PC-3 (cell line): Measurements from ENCODE around the gene RPL13A. TPM values are rescaled to one million over a fixed set of nuclear protein-coding genes. Genes with fewer than 3 reads are reported as not detected.
"Not testable (repeated sequence)": the region's sequence is repeated elsewhere in the genome, so short reads cannot be mapped to it uniquely, and the experiment has no call there.

Source experiments
- ATAC-seq: fragments of 200-7000 bp; cut with Tn5 transposase; 2 replicates; pipeline ENCODE4 v1.9.1; 2020; ENCODE audit warnings: mild to moderate bottlenecking, moderate library complexity
- BruUV-seq: library from RNA; stranded (reverse); fragments of 400-500 nt; replicated peaks from 2 replicates; lab custom pipeline; 2021; lab: Mats Ljungman, UMichigan
- CTCF ChIA-PET: fragments of 300-600 bp; sonication (Branson Sonifier 250); formaldehyde crosslinking; loops from one replicate; lab custom pipeline; 2022; ENCODE audit warnings: antibody characterized with exemption; lab: Charles Lee
- POLR2A ChIA-PET: fragments of 300-600 bp; sonication (Branson Sonifier 250); formaldehyde crosslinking; loops from one replicate; lab custom pipeline; 2022; ENCODE audit warnings: antibody characterized with exemption; ENCODE audit not compliant: unreplicated experiment; lab: Charles Lee
- DNase-seq: peaks from one replicate; pipeline ENCODE4 v3.0.0-alpha.2; 2015
- H2AFZ ChIP-seq: fragments of 300-600 bp; sonication (generic); 2 replicates; pipeline ENCODE4 v1.6.0; 2016; ENCODE audit warnings: antibody characterized with exemption, low read length
- H3F3A ChIP-seq: fragments of 300-600 bp; sonication (generic); one replicate; pipeline ENCODE4 v1.6.0; 2017; ENCODE audit warnings: antibody characterized with exemption, low read length, control low read depth, mild to moderate bottlenecking; ENCODE audit not compliant: unreplicated experiment
- H3K27ac ChIP-seq: fragments of 300-600 bp; sonication (generic); 2 replicates; pipeline ENCODE4 v1.5.1; 2016; ENCODE audit warnings: mild to moderate bottlenecking, low read length
- H3K27me3 ChIP-seq: fragments of 300-600 bp; sonication (generic); 2 replicates; pipeline ENCODE4 v1.6.1; 2016; ENCODE audit warnings: low read length, mixed read lengths
- H3K36me3 ChIP-seq: fragments of 300-600 bp; sonication (generic); 2 replicates; pipeline ENCODE4 v1.6.1; 2016; ENCODE audit warnings: low read depth, mixed run types, low read length, mixed read lengths
- H3K4me1 ChIP-seq: fragments of 300-600 bp; sonication (generic); 2 replicates; pipeline ENCODE4 v1.5.1; 2016; ENCODE audit warnings: low read length; ENCODE audit not compliant: insufficient read depth
- H3K4me2 ChIP-seq: fragments of 300-600 bp; sonication (generic); 2 replicates; pipeline ENCODE4 v1.6.0; 2016; ENCODE audit warnings: low read length
- H3K4me3 ChIP-seq: fragments of 300-600 bp; sonication (generic); 2 replicates; pipeline ENCODE4 v1.5.1; 2016; ENCODE audit warnings: mild to moderate bottlenecking, low read length, mixed read lengths
- H3K79me2 ChIP-seq: fragments of 300-600 bp; sonication (generic); 2 replicates; pipeline ENCODE4 v1.6.1; 2017; ENCODE audit warnings: low read length, mixed read lengths
- H3K9ac ChIP-seq: fragments of 300-600 bp; sonication (generic); 2 replicates; pipeline ENCODE4 v1.6.0; 2016; ENCODE audit warnings: mild to moderate bottlenecking, low read length
- H3K9me2 ChIP-seq: fragments of 300-600 bp; sonication (generic); replicated peaks from 2 replicates; pipeline ENCODE4 v1.6.1; 2016; ENCODE audit warnings: mixed run types, low read length, mixed read lengths
- H3K9me3 ChIP-seq: fragments of 300-600 bp; sonication (generic); 2 replicates; pipeline ENCODE4 v1.6.1; 2016; ENCODE audit warnings: low read length, mixed read lengths
- H4K20me1 ChIP-seq: fragments of 300-600 bp; sonication (generic); 2 replicates; pipeline ENCODE4 v1.6.1; 2016; ENCODE audit warnings: low read length, mixed read lengths
- EZH2 ChIP-seq: fragments of 300-600 bp; sonication (generic); IDR thresholded peaks from one replicate; pipeline ENCODE4 v1.6.1; 2017; ENCODE audit warnings: antibody characterized with exemption, mild to moderate bottlenecking, low read length; ENCODE audit not compliant: unreplicated experiment
- EZH2phosphoT487 ChIP-seq: fragments of 300-600 bp; sonication (generic); IDR thresholded peaks from 2 replicates; pipeline ENCODE4 v1.6.1; 2018; ENCODE audit warnings: mild to moderate bottlenecking, antibody characterized with exemption, low read length, borderline replicate concordance
- intact Hi-C: fragments of 100-400 bp; cut with micrococcal nuclease; formaldehyde crosslinking; loops from 2 replicates; pipeline ENCODE4 v1.9.0; 2023
- total RNA-seq: library from RNA; depleted of rRNA; stranded (reverse); fragments of >200 nt; gene quantifications from 2 replicates; pipeline ENCODE4 v1.2.3, GENCODE V29; 2014
- TF ChIP-seq, protein P1 (sequence below): fragments of 300-600 bp; sonication (generic); conservative IDR thresholded peaks from 2 replicates; pipeline ENCODE4 v1.5.1; 2017; ENCODE audit warnings: antibody characterized with exemption, low read depth, mild to moderate bottlenecking, low read length

Gene RPL13A
- total RNA-seq, 1 experiment from 2014 or later = 3,023 TPM

DNA sequence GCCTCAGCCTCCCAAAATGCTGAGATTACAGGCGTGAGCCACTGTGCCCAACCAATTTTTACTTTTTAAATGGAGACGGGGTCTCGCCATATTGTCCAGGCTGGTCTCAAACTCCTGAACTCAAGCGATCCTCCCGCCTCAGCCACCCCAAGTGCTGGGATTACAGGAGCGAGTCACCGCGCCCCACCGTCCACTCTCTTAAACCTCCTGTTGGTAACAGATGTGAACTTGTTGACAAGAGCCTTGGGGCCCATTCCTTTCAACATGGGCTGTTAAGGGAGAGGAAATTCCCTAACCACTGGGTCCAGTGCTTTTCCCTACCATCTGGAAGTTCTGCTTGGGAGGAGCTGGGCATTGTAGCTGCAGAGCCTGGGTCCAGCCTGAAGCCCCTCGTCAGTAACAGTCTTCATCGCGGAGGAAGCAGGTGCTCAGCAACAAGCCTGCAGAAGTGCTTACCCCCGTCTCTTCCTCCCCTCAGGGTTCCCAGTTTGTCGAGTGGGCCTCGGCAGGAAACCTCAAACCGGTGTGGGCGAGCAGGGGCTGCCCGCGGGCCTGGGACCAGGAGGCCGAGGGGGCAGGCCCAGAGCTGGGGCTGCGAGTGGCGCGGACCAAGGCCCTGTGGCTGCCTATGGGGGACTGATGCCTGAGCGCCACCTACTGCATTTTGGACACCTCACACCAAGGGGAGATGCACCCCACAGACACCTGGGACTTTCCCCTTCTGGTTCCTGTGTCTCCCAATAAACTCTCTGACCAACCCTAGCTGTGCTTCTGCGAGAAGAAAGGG is 17.4 kb upstream of the RPL13A start:
- intact Hi-C loops = no loop called here
- H3K36me3 ChIP-seq = no peaks in the 10 kb centered on the region; the same call in 1 of the 2 replicates
- H3K4me2 ChIP-seq = no peak overlapping the region
- no peaks in the 10 kb centered on the region for H3F3A ChIP-seq
- no peak overlapping the region for H2AFZ ChIP-seq
- no peak overlapping the region for H3K4me3 ChIP-seq
- no peak overlapping the region for H3K27ac ChIP-seq
- no peaks in the 10 kb centered on the region for H3K79me2 ChIP-seq
- H3K9ac ChIP-seq = no peak overlapping the region
- TF ChIP-seq, protein P1, sequence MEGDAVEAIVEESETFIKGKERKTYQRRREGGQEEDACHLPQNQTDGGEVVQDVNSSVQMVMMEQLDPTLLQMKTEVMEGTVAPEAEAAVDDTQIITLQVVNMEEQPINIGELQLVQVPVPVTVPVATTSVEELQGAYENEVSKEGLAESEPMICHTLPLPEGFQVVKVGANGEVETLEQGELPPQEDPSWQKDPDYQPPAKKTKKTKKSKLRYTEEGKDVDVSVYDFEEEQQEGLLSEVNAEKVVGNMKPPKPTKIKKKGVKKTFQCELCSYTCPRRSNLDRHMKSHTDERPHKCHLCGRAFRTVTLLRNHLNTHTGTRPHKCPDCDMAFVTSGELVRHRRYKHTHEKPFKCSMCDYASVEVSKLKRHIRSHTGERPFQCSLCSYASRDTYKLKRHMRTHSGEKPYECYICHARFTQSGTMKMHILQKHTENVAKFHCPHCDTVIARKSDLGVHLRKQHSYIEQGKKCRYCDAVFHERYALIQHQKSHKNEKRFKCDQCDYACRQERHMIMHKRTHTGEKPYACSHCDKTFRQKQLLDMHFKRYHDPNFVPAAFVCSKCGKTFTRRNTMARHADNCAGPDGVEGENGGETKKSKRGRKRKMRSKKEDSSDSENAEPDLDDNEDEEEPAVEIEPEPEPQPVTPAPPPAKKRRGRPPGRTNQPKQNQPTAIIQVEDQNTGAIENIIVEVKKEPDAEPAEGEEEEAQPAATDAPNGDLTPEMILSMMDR = peak; percentile 44; the same call in 1 of the 2 replicates
- TF ChIP-seq EZH2 = no peak
- ATAC-seq = no peak
- no peaks in the 10 kb centered on the region for H3K9me3 ChIP-seq
- H4K20me1 ChIP-seq = no peaks in the 10 kb centered on the region
- H3K4me1 ChIP-seq = no peaks in the 10 kb centered on the region
- DNase-seq = no peak
- BruUV-seq = no TSS peak
- H3K9me2 ChIP-seq = no peaks in the 10 kb centered on the region
- no peaks in the 10 kb centered on the region for H3K27me3 ChIP-seq
- ChIA-PET POLR2A (no interaction called here), CTCF (no interaction called here)

DNA sequence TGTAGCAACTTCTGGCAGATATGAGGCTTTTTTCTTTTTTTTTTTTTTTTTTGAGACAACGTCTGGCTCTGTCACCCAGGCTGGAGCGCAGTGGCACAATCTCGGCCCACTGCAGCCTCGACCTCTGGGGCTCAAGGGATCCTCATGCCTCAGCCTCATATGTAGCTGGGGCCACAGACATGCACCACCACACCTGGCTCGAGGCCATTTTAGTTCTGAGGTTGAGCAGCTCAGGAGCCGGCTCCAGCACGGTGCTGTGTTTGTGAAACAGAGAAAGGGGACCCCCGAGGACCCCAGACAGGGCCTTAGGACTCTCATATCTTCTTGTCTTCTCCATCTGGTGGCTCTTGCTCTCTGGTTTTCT is 16.8 kb upstream of the RPL13A start:
- CTCF ChIA-PET = no interaction called here
- Histone ChIP-seq H3K36me3 (no peaks in the 10 kb centered on the region; the same call in 1 of the 2 replicates), H3F3A (no peaks in the 10 kb centered on the region), H3K9me2 (no peaks in the 10 kb centered on the region), H3K27me3 (no peaks in the 10 kb centered on the region), H2AFZ (no peak overlapping the region), H3K79me2 (no peaks in the 10 kb centered on the region), H3K9me3 (no peaks in the 10 kb centered on the region), H3K27ac (no peak overlapping the region), H3K4me2 (no peak overlapping the region), H3K9ac (no peak overlapping the region), H3K4me1 (no peaks in the 10 kb centered on the region), H3K4me3 (no peak overlapping the region), H4K20me1 (no peaks in the 10 kb centered on the region)
- intact Hi-C loops = no loop called here
- BruUV-seq = no TSS peak
- TF ChIP-seq EZH2phosphoT487 = no peak
- TF ChIP-seq EZH2 = no peak
- TF ChIP-seq, protein P1 = no peak
- ATAC-seq (no peak), DNase-seq (no peak)
- POLR2A ChIA-PET = no interaction called here

DNA sequence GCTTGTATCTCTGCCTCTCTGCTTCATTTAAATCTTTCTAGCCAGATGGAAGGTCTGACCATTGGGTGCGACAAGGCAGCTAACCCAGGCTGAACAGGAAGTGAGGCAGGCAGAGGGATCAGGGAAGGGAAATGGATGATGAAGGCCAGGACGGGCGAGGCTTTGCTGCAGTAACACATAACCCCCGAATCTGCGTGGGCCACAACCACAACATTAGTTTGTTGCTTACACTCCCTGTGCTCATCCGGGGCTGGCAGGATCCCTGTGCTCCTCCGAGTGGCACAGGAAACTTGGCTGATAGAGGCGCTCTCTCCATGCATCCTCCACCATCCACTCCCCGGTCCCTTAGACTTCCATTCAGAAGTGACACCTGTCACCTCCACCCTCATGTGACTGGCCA is 14.5 kb upstream of the RPL13A start:
- intact Hi-C loops = no loop called here
- ChIA-PET POLR2A (no interaction called here), CTCF (interaction anchor here (0.7 kb wide), 1 partner anchor 12 kb away, joined by 4 read pairs; no protein-coding TSS in a partner anchor)
- H3K4me2 ChIP-seq = no peak overlapping the region
- no peaks in the 10 kb centered on the region for H3K9me3 ChIP-seq
- no peak for ATAC-seq
- no peaks in the 10 kb centered on the region for H3K4me1 ChIP-seq
- no peaks in the 10 kb centered on the region; the same call in 1 of the 2 replicates for H3K36me3 ChIP-seq
- no peak overlapping the region for H3K9ac ChIP-seq
- no TSS peak for BruUV-seq
- TF ChIP-seq EZH2phosphoT487 (no peak), EZH2 (no peak)
- TF ChIP-seq, protein P1 = no peak
- no peak overlapping the region for H3K27ac ChIP-seq
- H3K27me3 ChIP-seq = no peaks in the 10 kb centered on the region
- H4K20me1 ChIP-seq = no peaks in the 10 kb centered on the region
- no peaks in the 10 kb centered on the region for H3F3A ChIP-seq
- H3K4me3 ChIP-seq = no peak overlapping the region
- no peak overlapping the region for H2AFZ ChIP-seq
- no peak for DNase-seq
- no peaks in the 10 kb centered on the region for H3K79me2 ChIP-seq
- no peaks in the 10 kb centered on the region for H3K9me2 ChIP-seq

DNA sequence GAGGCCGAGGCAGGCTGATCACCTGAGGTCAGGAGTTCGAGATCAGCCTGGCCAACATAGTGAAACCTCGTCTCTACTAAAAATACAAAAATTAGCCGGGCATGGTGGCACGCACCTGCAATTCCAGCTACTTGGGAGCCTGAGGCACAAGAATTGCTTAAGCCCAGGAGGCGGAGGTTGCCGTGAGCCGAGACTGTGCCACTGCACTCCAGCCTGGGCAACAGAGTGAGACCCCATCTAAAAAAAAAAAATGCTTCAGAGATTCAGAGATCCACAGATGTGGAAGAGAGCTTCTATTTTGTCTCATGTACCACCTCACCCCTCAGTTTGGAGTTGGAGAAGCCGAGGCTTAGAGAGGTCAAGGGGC is 13.9 kb upstream of the RPL13A start:
- H3K9me3 ChIP-seq, POLR2A ChIA-PET, DNase-seq, H3K4me1 ChIP-seq, H3K27ac ChIP-seq, ATAC-seq, H4K20me1 ChIP-seq, H3K27me3 ChIP-seq, intact Hi-C loops, BruUV-seq, H3K9me2 ChIP-seq, H3K79me2 ChIP-seq, H3K36me3 ChIP-seq, H3F3A ChIP-seq: not testable (repeated sequence)
- H3K9ac ChIP-seq = peak overlapping the region; percentile 61; the same call in 1 of the 2 replicates
- peak overlapping the region; percentile 94 for H2AFZ ChIP-seq
- CTCF ChIA-PET = interaction anchor here (0.6 to 1.2 kb wide), 3 partner anchors 21 to 463 kb away, joined by 3 to 10 read pairs (median 5); no protein-coding TSS in a partner anchor
- peak overlapping the region; percentile 89 for H3K4me2 ChIP-seq
- peak overlapping the region; percentile 82 for H3K4me3 ChIP-seq
